HEK293 (cell line): ENCODE results near the gene CTCF.

Experiments
- CTCF ChIA-PET: fragments of 350-600 bp; formaldehyde crosslinking; extraction: SDS; loops from one replicate; lab custom pipeline; 2021; ENCODE audit warnings: antibody characterized with exemption; lab: Yijun Ruan, JAX
- POLR2A ChIA-PET: fragments of 300-600 bp; formaldehyde crosslinking; extraction: SDS; loops from one replicate; lab custom pipeline; 2020; ENCODE audit warnings: antibody characterized with exemption, inconsistent platforms; lab: Yijun Ruan, JAX
- H3K27ac ChIP-seq: fragments of 200-500 bp; sonication (Bioruptor generic); 2 replicates; pipeline ENCODE4 v1.5.1; 2014; ENCODE audit warnings: low read depth, low read length, control low read depth, inconsistent platforms; ENCODE audit errors: extremely low read depth
- H3K36me3 ChIP-seq, 2 experiments: fragments of 200-500 bp in 1 of 2; sonication (Bioruptor generic) in 1 of 2; 1 replicate in 1 of 2; 2 replicates in 1 of 2; pipeline ENCODE4 v1.5.1; 2014 to 2017; ENCODE audit warnings: inconsistent platforms in 2 of 2, low read length in 2 of 2; ENCODE audit not compliant: control insufficient read depth in 2 of 2, insufficient read depth in 1 of 2
- H3K4me1 ChIP-seq: fragments of 200-500 bp; sonication (Bioruptor generic); 2 replicates; pipeline ENCODE4 v1.5.1; 2014; ENCODE audit warnings: mild to moderate bottlenecking, low read length, inconsistent platforms; ENCODE audit not compliant: control insufficient read depth, insufficient read depth
- H3K4me3 ChIP-seq: 2 replicates; pipeline ENCODE4 v1.5.1; 2011; ENCODE audit warnings: low read depth, mild to moderate bottlenecking, control low read depth, low read length, moderate library complexity
- H3K9me3 ChIP-seq: fragments of 200-500 bp; sonication (Bioruptor generic); 2 replicates; pipeline ENCODE4 v1.5.1; 2014; ENCODE audit warnings: low read depth, low read length, inconsistent platforms; ENCODE audit not compliant: control insufficient read depth, insufficient read depth
- KLF1 ChIP-seq: fragments of 450-650 bp; formaldehyde crosslinking; IDR thresholded peaks from 2 replicates; pipeline ENCODE4 v1.5.1; 2016; ENCODE audit warnings: missing biosample characterization, missing genetic modification characterization
- REST ChIP-seq: fragments of 450-650 bp; formaldehyde crosslinking; IDR thresholded peaks from 2 replicates; pipeline ENCODE4 v1.5.1; 2016; ENCODE audit warnings: missing biosample characterization, missing genetic modification characterization
- TCF7L2 ChIP-seq: IDR thresholded peaks from 2 replicates; pipeline ENCODE4 v1.6.1; 2011; ENCODE audit warnings: low read depth, mild to moderate bottlenecking, inconsistent platforms, low read length, moderate library complexity, borderline replicate concordance
- ZBTB17 ChIP-seq: fragments of 450-650 bp; formaldehyde crosslinking; IDR thresholded peaks from 2 replicates; pipeline ENCODE4 v1.5.1; 2016; ENCODE audit warnings: missing biosample characterization, missing genetic modification characterization
- ZFP69B ChIP-seq: fragments of 450-650 bp; formaldehyde crosslinking; IDR thresholded peaks from 2 replicates; pipeline ENCODE4 v1.5.1; 2016; ENCODE audit warnings: missing biosample characterization, missing genetic modification characterization
- ZNF121 ChIP-seq: fragments of 450-650 bp; formaldehyde crosslinking; IDR thresholded peaks from 2 replicates; pipeline ENCODE4 v1.5.1; 2016; ENCODE audit warnings: missing biosample characterization, missing genetic modification characterization
- ZNF140 ChIP-seq: fragments of 450-650 bp; formaldehyde crosslinking; IDR thresholded peaks from 2 replicates; pipeline ENCODE4 v1.5.1; 2016; ENCODE audit warnings: missing biosample characterization, missing genetic modification characterization
- ZNF169 ChIP-seq: fragments of 450-650 bp; formaldehyde crosslinking; IDR thresholded peaks from 2 replicates; pipeline ENCODE4 v1.5.1; 2016; ENCODE audit warnings: missing biosample characterization, missing genetic modification characterization
- ZNF202 ChIP-seq: fragments of 450-650 bp; formaldehyde crosslinking; IDR thresholded peaks from 2 replicates; pipeline ENCODE4 v1.5.1; 2016; ENCODE audit warnings: missing biosample characterization, missing genetic modification characterization, borderline replicate concordance
- ZNF248 ChIP-seq: fragments of 450-650 bp; formaldehyde crosslinking; IDR thresholded peaks from 2 replicates; pipeline ENCODE4 v1.5.1; 2017; ENCODE audit warnings: missing biosample characterization, missing genetic modification characterization
- ZNF324 ChIP-seq: fragments of 450-650 bp; formaldehyde crosslinking; IDR thresholded peaks from 2 replicates; pipeline ENCODE4 v1.5.1; 2016; ENCODE audit warnings: missing biosample characterization, missing genetic modification characterization
- ZNF350 ChIP-seq: fragments of 450-650 bp; formaldehyde crosslinking; IDR thresholded peaks from 2 replicates; pipeline ENCODE4 v1.5.0; 2017; ENCODE audit warnings: missing biosample characterization, mild to moderate bottlenecking, missing genetic modification characterization
- ZNF398 ChIP-seq: fragments of 450-650 bp; formaldehyde crosslinking; IDR thresholded peaks from 2 replicates; pipeline ENCODE4 v1.5.1; 2017; ENCODE audit warnings: missing biosample characterization, missing genetic modification characterization
- ZNF416 ChIP-seq: fragments of 450-650 bp; formaldehyde crosslinking; IDR thresholded peaks from 2 replicates; pipeline ENCODE4 v1.5.1; 2016; ENCODE audit warnings: missing biosample characterization, missing genetic modification characterization
- ZNF426 ChIP-seq: fragments of 450-650 bp; formaldehyde crosslinking; IDR thresholded peaks from 2 replicates; pipeline ENCODE4 v1.5.1; 2017; ENCODE audit warnings: missing biosample characterization, missing genetic modification characterization, mild to moderate bottlenecking, inconsistent platforms, moderate library complexity
- ZNF514 ChIP-seq: fragments of 450-650 bp; formaldehyde crosslinking; IDR thresholded peaks from 2 replicates; pipeline ENCODE4 v1.5.1; 2016; ENCODE audit warnings: missing biosample characterization, missing genetic modification characterization
- ZNF596 ChIP-seq: fragments of 450-650 bp; IDR thresholded peaks from 2 replicates; pipeline ENCODE4 v1.5.0; 2018; ENCODE audit warnings: missing biosample characterization, mild to moderate bottlenecking, missing genetic modification characterization, moderate library complexity
- ZNF624 ChIP-seq: fragments of 450-650 bp; formaldehyde crosslinking; IDR thresholded peaks from 2 replicates; pipeline ENCODE4 v1.5.1; 2017; ENCODE audit warnings: missing biosample characterization, missing genetic modification characterization
- ZNF629 ChIP-seq: fragments of 450-650 bp; formaldehyde crosslinking; IDR thresholded peaks from 2 replicates; pipeline ENCODE4 v1.5.1; 2017; ENCODE audit warnings: missing biosample characterization, missing genetic modification characterization
- ZNF701 ChIP-seq: fragments of 450-650 bp; formaldehyde crosslinking; IDR thresholded peaks from 2 replicates; pipeline ENCODE4 v1.5.1; 2016; ENCODE audit warnings: missing biosample characterization, missing genetic modification characterization
- ZNF792 ChIP-seq: fragments of 450-650 bp; formaldehyde crosslinking; IDR thresholded peaks from 2 replicates; pipeline ENCODE4 v1.5.1; 2016; ENCODE audit warnings: missing biosample characterization, missing genetic modification characterization
- ZSCAN23 ChIP-seq: fragments of 450-650 bp; formaldehyde crosslinking; IDR thresholded peaks from 2 replicates; pipeline ENCODE4 v1.5.1; 2016; ENCODE audit warnings: missing biosample characterization, missing genetic modification characterization
- ZSCAN5A ChIP-seq: fragments of 450-650 bp; formaldehyde crosslinking; IDR thresholded peaks from 2 replicates; pipeline ENCODE4 v1.5.1; 2016; ENCODE audit warnings: missing biosample characterization, missing genetic modification characterization
- TF ChIP-seq, protein P1 (sequence below): fragments of 450-650 bp; formaldehyde crosslinking; IDR thresholded peaks from 2 replicates; pipeline ENCODE4 v1.5.1; 2017; ENCODE audit warnings: missing biosample characterization, missing genetic modification characterization
- TF ChIP-seq, protein P2 (sequence below): fragments of 450-650 bp; formaldehyde crosslinking; IDR thresholded peaks from 2 replicates; pipeline ENCODE4 v1.5.1; 2016; ENCODE audit warnings: missing biosample characterization, missing genetic modification characterization

CTCF gene

DNA sequence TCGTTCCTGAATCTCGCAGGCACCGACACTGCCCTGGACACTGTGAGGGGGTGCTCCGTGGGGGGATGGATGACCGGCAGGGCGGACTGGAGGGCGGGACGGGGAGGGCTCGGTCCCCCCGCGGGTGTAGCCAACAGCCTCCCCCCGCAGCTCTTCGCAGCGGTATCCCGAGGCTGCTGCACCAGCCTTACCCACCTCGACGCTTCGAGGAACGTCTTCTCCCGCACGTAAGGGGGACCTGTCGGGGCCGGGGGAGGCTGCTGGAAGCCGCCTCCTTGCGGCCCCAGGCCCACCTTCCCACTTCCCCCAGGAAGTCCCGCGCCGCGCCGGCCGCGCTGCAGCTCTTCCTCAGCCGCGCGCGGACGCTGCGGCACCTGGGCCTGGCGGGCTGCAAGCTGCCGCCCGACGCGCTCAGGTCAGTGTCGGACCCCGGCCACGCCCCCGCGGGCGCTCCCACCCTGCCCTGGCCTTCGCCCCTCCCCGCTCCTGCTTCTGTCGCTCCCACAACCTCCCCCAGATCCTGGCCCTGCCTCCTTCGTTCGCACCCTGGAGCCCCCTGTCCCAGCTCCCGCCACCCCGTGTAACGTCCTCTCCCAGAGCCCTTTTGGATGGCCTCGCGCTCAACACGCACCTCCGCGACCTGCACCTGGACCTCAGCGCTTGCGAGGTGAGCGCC lies 85.9 kb downstream of the CTCF start:
- Histone ChIP-seq H3K4me1 (peaks cover 2% of the 10 kb centered on the region; the same call in 1 of the 2 replicates), H3K4me3 (no peak overlapping the region), H3K36me3 (no peaks in the 10 kb centered on the region), H3K27ac (no peak overlapping the region), H3K9me3 (no peaks in the 10 kb centered on the region)
- ChIA-PET POLR2A (interaction anchor here (0.7 to 0.9 kb wide), 2 partner anchors 86 to 295 kb away, joined by 3 to 4 read pairs; partner anchors contain the start of gene CTCF), CTCF (interaction anchor here (5.8 to 9.9 kb wide), 2 partner anchors 102 to 127 kb away, joined by 73 to 119 read pairs; no protein-coding TSS in a partner anchor)
- TF ChIP-seq ZNF792 (tag by site-specific recombination): no peak
- TF ChIP-seq, protein P1, sequence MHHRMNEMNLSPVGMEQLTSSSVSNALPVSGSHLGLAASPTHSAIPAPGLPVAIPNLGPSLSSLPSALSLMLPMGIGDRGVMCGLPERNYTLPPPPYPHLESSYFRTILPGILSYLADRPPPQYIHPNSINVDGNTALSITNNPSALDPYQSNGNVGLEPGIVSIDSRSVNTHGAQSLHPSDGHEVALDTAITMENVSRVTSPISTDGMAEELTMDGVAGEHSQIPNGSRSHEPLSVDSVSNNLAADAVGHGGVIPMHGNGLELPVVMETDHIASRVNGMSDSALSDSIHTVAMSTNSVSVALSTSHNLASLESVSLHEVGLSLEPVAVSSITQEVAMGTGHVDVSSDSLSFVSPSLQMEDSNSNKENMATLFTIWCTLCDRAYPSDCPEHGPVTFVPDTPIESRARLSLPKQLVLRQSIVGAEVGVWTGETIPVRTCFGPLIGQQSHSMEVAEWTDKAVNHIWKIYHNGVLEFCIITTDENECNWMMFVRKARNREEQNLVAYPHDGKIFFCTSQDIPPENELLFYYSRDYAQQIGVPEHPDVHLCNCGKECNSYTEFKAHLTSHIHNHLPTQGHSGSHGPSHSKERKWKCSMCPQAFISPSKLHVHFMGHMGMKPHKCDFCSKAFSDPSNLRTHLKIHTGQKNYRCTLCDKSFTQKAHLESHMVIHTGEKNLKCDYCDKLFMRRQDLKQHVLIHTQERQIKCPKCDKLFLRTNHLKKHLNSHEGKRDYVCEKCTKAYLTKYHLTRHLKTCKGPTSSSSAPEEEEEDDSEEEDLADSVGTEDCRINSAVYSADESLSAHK (tag by site-specific recombination): no peak
- TF ChIP-seq ZNF202: no peak
- TF ChIP-seq KLF1 (tag by site-specific recombination): no peak
- TF ChIP-seq ZSCAN5A (tag by site-specific recombination): no peak

GRCh38 chr16:67648764-67649407 lies 86.6 kb downstream of the CTCF start:
- TF ChIP-seq ZNF596 (tag by site-specific recombination) (no peak), ZNF701 (tag by site-specific recombination) (no peak), ZNF426 (tag by site-specific recombination) (no peak), ZNF629 (tag by site-specific recombination) (no peak), ZNF248 (tag by site-specific recombination) (no peak), ZBTB17 (tag by site-specific recombination) (no peak), ZFP69B (tag by site-specific recombination) (no peak), ZNF514 (no peak), ZNF121 (no peak), ZSCAN23 (tag by site-specific recombination) (no peak), ZNF398 (tag by site-specific recombination) (no peak), REST (tag by site-specific recombination) (no peak), TCF7L2 (no peak), ZNF140 (tag by site-specific recombination) (no peak), ZNF169 (tag by site-specific recombination) (no peak), ZNF324 (tag by site-specific recombination) (no peak), ZNF624 (tag by site-specific recombination) (no peak), ZNF416 (tag by site-specific recombination) (no peak), ZNF350 (tag by site-specific recombination) (no peak)
- TF ChIP-seq, protein P2, sequence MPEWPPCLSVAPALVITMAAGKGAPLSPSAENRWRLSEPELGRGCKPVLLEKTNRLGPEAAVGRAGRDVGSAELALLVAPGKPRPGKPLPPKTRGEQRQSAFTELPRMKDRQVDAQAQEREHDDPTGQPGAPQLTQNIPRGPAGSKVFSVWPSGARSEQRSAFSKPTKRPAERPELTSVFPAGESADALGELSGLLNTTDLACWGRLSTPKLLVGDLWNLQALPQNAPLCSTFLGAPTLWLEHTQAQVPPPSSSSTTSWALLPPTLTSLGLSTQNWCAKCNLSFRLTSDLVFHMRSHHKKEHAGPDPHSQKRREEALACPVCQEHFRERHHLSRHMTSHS (tag by site-specific recombination): no peak
- POLR2A ChIA-PET: interaction anchor here (0.9 kb wide), 1 partner anchor 87 kb away, joined by 3 read pairs; the partner anchor contains the start of gene CTCF
- CTCF ChIA-PET: no interaction called here
- Histone ChIP-seq H3K9me3 (no peaks in the 10 kb centered on the region), H3K4me3 (no peak overlapping the region), H3K27ac (no peak overlapping the region), H3K36me3 (no peaks in the 10 kb centered on the region), H3K4me1 (peaks cover 4% of the 10 kb centered on the region; the same call in 1 of the 2 replicates)
